Measurements from ENCODE around the gene LAD1. TPM values are rescaled to one million over a fixed set of nuclear protein-coding genes. Genes with fewer than 3 reads are reported as not detected.

The LAD1 gene
- total and polyA plus RNA-seq, 2 of the 13 experiments (the other 11 are each of a cell fraction or from before 2014, with no cell fraction given), result 10.8 to 65.6 TPM

DNA sequence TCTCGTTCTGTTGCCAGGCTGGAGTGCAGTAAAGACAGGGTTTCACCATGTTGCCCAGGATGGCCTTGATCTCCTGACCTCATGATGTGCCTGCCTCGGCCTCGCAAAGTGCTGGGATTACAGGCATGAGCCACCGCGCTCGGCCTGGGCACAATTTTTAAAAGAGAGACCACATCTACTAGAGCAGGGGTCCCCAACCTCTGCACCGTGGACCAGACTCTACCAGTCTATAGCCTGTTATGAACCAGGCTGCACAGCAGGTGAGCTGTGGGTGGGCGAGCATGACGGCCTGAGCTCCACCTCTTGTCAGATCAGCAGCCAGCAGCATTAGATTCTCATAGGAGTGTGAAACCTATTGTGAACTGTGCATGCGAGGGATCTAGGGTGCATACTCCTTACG is 42.4 kb downstream of the LAD1 start:
- ChIA-PET POLR2A (interaction anchor here (0.7 kb wide), 1 partner anchor 129 kb away, joined by 3 read pairs; no protein-coding TSS in a partner anchor), CTCF (ENCODE audit: low intra/inter-chr PET ratio, low total read pairs) (no interaction called here)
- FAIRE-seq (no peak), ATAC-seq (no peak), DNase-seq (ENCODE audit: low spot score) (no peak)
- Histone ChIP-seq H3K4me1 (ENCODE audit: insufficient read depth, low read length) (no peaks in the 10 kb centered on the region), H3K27me3 (ENCODE audit: control insufficient read depth in 1 of 2, insufficient read depth in 2 of 2, low read length in 2 of 2) (peaks cover 2 to 26% of the 10 kb centered on the region in 2 experiments), H3K79me2 (ENCODE audit: insufficient read depth, low read length) (no peaks in the 10 kb centered on the region), H3K27ac (ENCODE audit: extremely low read length, insufficient read depth, low read length) (no peak overlapping the region), H3K9ac (ENCODE audit: insufficient read depth, low read depth, low read length) (no peak overlapping the region), H3K4me3 (replicated peaks in 1 of 3; ENCODE audit: insufficient read depth in 1 of 3, low read depth in 2 of 3, low read length in 3 of 3) (no peak overlapping the region), H2AFZ (ENCODE audit: low read length) (no peak overlapping the region), H4K20me1 (ENCODE audit: insufficient read depth, low read length) (no peaks in the 10 kb centered on the region), H3K9me3 (ENCODE audit: low read length) (no peaks in the 10 kb centered on the region), H3K4me2 (ENCODE audit: low read depth, low read length) (no peak overlapping the region), H3K36me3 (replicated peaks in 1 of 2; ENCODE audit: control insufficient read depth in 1 of 2, insufficient read depth in 2 of 2, low read length in 2 of 2) (no peaks in the 10 kb centered on the region)
- intact Hi-C loops (cut with micrococcal nuclease; ENCODE audit: unreplicated experiment) (no loop called here), in situ Hi-C loops (cut with HindIII; ENCODE audit: extremely low pct_ligation_motif_present, low pct_unique_long_range_greater_than_20kb) (no loop called here)
- no peak for TF ChIP-seq ZFP1 (CRISPR knock-in tag; IDR thresholded peaks at IDR 0.05)
- no peak for TF ChIP-seq NCOA5 (CRISPR knock-in tag; IDR thresholded peaks at IDR 0.05)
- TF ChIP-seq ZNF530 (CRISPR knock-in tag; IDR thresholded peaks at IDR 0.05; ENCODE audit: low read depth), result no peak
- no peak for TF ChIP-seq ZBTB20 (CRISPR knock-in tag; IDR thresholded peaks at IDR 0.05; ENCODE audit: borderline replicate concordance, low read depth)
- no peak for TF ChIP-seq CHCHD3 (CRISPR knock-in tag; IDR thresholded peaks at IDR 0.05)
- no peak for TF ChIP-seq GZF1 (CRISPR knock-in tag; IDR thresholded peaks at IDR 0.05)
- 0% methylated on average over 11 of the region's 11 CpGs for WGBS (ENCODE audit: low lambda C conversion rate)
- BruUV-seq (replicated peaks), result no TSS peak

DNA sequence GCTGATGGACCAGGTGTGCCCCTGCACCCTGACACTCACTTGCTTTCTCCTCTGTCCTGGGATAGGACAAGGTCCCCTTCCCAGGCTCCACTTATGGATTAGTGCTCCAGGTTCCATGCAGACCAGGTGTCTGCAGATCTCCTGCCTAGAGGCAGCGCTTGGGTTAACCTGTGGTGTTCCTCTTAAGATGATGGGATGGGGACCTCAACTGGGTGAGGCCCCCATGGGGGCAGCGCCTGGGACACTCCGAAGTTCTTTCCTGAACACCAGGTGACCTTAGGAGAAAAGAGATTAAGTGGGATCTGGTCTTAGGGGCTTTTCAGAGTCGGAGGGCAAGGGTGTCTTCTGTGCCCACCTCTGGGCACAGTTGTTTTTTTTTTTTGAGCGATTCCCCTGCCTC is 42.9 kb downstream of the LAD1 start:
- H3K9me3 ChIP-seq (ENCODE audit: low read length), result no peaks in the 10 kb centered on the region
- no peak for TF ChIP-seq DNMT1 (CRISPR knock-in tag; IDR thresholded peaks at IDR 0.05)
- no peak for TF ChIP-seq KAT2B (IDR thresholded peaks at IDR 0.05; ENCODE audit: borderline replicate concordance, low read depth, low read length)
- TF ChIP-seq ZBTB38 (CRISPR knock-in tag; IDR thresholded peaks at IDR 0.05), result no peak
- TF ChIP-seq, protein P1, sequence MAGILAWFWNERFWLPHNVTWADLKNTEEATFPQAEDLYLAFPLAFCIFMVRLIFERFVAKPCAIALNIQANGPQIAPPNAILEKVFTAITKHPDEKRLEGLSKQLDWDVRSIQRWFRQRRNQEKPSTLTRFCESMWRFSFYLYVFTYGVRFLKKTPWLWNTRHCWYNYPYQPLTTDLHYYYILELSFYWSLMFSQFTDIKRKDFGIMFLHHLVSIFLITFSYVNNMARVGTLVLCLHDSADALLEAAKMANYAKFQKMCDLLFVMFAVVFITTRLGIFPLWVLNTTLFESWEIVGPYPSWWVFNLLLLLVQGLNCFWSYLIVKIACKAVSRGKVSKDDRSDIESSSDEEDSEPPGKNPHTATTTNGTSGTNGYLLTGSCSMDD (CRISPR knock-in tag; IDR thresholded peaks at IDR 0.05), result no peak
- no peak for TF ChIP-seq ZNF546 (CRISPR knock-in tag; conservative IDR thresholded peaks at IDR 0.05)
- TF ChIP-seq NR2F1 (CRISPR knock-in tag; IDR thresholded peaks at IDR 0.05), result no peak
- no peak for TF ChIP-seq RNF2 (conservative IDR thresholded peaks at IDR 0.05; ENCODE audit: low read depth)
- TF ChIP-seq ATF1 (CRISPR knock-in tag; IDR thresholded peaks at IDR 0.05), result no peak
- TF ChIP-seq, protein P2, sequence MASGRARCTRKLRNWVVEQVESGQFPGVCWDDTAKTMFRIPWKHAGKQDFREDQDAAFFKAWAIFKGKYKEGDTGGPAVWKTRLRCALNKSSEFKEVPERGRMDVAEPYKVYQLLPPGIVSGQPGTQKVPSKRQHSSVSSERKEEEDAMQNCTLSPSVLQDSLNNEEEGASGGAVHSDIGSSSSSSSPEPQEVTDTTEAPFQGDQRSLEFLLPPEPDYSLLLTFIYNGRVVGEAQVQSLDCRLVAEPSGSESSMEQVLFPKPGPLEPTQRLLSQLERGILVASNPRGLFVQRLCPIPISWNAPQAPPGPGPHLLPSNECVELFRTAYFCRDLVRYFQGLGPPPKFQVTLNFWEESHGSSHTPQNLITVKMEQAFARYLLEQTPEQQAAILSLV (CRISPR knock-in tag; IDR thresholded peaks at IDR 0.05; ENCODE audit: borderline replicate concordance), result no peak
- no peak for TF ChIP-seq TGIF2 (CRISPR knock-in tag; IDR thresholded peaks at IDR 0.05)
- TF ChIP-seq ZZZ3 (CRISPR knock-in tag; IDR thresholded peaks at IDR 0.05; ENCODE audit: borderline replicate concordance), result no peak
- no peak for TF ChIP-seq ZNF30 (CRISPR knock-in tag; IDR thresholded peaks at IDR 0.05)
- CTCF ChIA-PET (ENCODE audit: low intra/inter-chr PET ratio, low total read pairs), result no interaction called here
- intact Hi-C loops (cut with micrococcal nuclease; ENCODE audit: unreplicated experiment), result no loop called here
- no peak overlapping the region for H3K27ac ChIP-seq (ENCODE audit: extremely low read length, insufficient read depth, low read length)
- no peak overlapping the region for H2AFZ ChIP-seq (ENCODE audit: low read length)
- no peaks in the 10 kb centered on the region for H3K4me1 ChIP-seq (ENCODE audit: insufficient read depth, low read length)
- DNase-seq (ENCODE audit: low spot score), result no peak
- no peaks in the 10 kb centered on the region for H3K79me2 ChIP-seq (ENCODE audit: insufficient read depth, low read length)
- no peak overlapping the region for H3K4me2 ChIP-seq (ENCODE audit: low read depth, low read length)
- H3K4me3 ChIP-seq (replicated peaks in 1 of 3; ENCODE audit: insufficient read depth in 1 of 3, low read depth in 2 of 3, low read length in 3 of 3), result no peak overlapping the region
- no peaks in the 10 kb centered on the region for H4K20me1 ChIP-seq (ENCODE audit: insufficient read depth, low read length)
- ATAC-seq, result no peak
- H3K27me3 ChIP-seq (ENCODE audit: control insufficient read depth in 1 of 2, insufficient read depth in 2 of 2, low read length in 2 of 2), result peaks cover 2 to 26% of the 10 kb centered on the region in 2 experiments
- no TSS peak for BruUV-seq (replicated peaks)
- 6% methylated on average over 3 of the region's 5 CpGs for WGBS (ENCODE audit: low lambda C conversion rate)
- in situ Hi-C loops (cut with HindIII; ENCODE audit: extremely low pct_ligation_motif_present, low pct_unique_long_range_greater_than_20kb), result no loop called here
- POLR2A ChIA-PET, result interaction anchor here (0.7 kb wide), 1 partner anchor 129 kb away, joined by 3 read pairs; no protein-coding TSS in a partner anchor
- H3K9ac ChIP-seq (ENCODE audit: insufficient read depth, low read depth, low read length), result no peak overlapping the region
- H3K36me3 ChIP-seq (replicated peaks in 1 of 2; ENCODE audit: control insufficient read depth in 1 of 2, insufficient read depth in 2 of 2, low read length in 2 of 2), result no peaks in the 10 kb centered on the region
- no peak for FAIRE-seq

Data from HepG2 (cell line).